ENCODE results near the gene HEXA. TPM values are rescaled to one million over a fixed set of nuclear protein-coding genes. Genes with fewer than 3 reads are reported as not detected.
A peak's percentile ranks its signal among the peaks of the same experiment; 100 is the strongest.

The HEXA gene
- total RNA-seq, 2 experiments from 2014 or later, result 57.5 to 59.8 TPM

GRCh38 chr15:72315706-72316370 lies 60.0 kb downstream of the HEXA start:
- DNase-seq, result no peak
- intact Hi-C loops (cut with micrococcal nuclease), result no loop called here
- H3K36me3 Mint-ChIP-seq, result no peaks in the 10 kb centered on the region
- no peak overlapping the region for H3K4me3 Mint-ChIP-seq
- H3K27ac Mint-ChIP-seq, result no peak overlapping the region
- CTCF ChIA-PET, result no interaction called here
- H3K27me3 Mint-ChIP-seq, result no peaks in the 10 kb centered on the region
- peaks cover 20% of the 10 kb centered on the region for H3K4me1 Mint-ChIP-seq (ENCODE audit: low read depth)
- no peaks in the 10 kb centered on the region for H3K9me3 Mint-ChIP-seq
- POLR2A ChIA-PET, result no interaction called here

- intact Hi-C loops (cut with micrococcal nuclease), result loop anchor here (5.0 kb wide), 1 partner anchor 358 kb away; no protein-coding TSS in a partner anchor
- ChIA-PET POLR2A (no interaction called here), CTCF (interaction anchor here (0.5 to 2.6 kb wide), 13 partner anchors 11 to 399 kb away, joined by 3 to 18 read pairs (median 7); no protein-coding TSS in a partner anchor)
- Mint-ChIP-seq H3K4me1 (ENCODE audit: low read depth) (peaks cover 9% of the 10 kb centered on the region), H3K36me3 (no peaks in the 10 kb centered on the region), H3K4me3 (no peak overlapping the region), H3K27me3 (no peaks in the 10 kb centered on the region), H3K27ac (no peak overlapping the region), H3K9me3 (no peaks in the 10 kb centered on the region)
- DNase-seq, result no peak
These were observed 61.9 kb downstream of the HEXA start for GRCh38 chr15:72313881-72314280.

- ChIA-PET CTCF (interaction anchor here (0.7 to 2.6 kb wide), 23 partner anchors 8 to 399 kb away, joined by 3 to 18 read pairs (median 4); no protein-coding TSS in a partner anchor), POLR2A (no interaction called here)
- H3K27ac Mint-ChIP-seq, result no peak overlapping the region
- peaks cover 4% of the 10 kb centered on the region for H3K4me1 Mint-ChIP-seq (ENCODE audit: low read depth)
- H3K36me3 Mint-ChIP-seq, result no peaks in the 10 kb centered on the region
- H3K27me3 Mint-ChIP-seq, result no peaks in the 10 kb centered on the region
- intact Hi-C loops (cut with micrococcal nuclease), result loop anchor here (5.0 kb wide), 1 partner anchor 359 kb away; no protein-coding TSS in a partner anchor
- H3K9me3 Mint-ChIP-seq, result no peaks in the 10 kb centered on the region
- DNase-seq, result no peak
- H3K4me3 Mint-ChIP-seq, result no peak overlapping the region
These were observed 62.4 kb downstream of the HEXA start for GRCh38 chr15:72313448-72313840.

- no peak overlapping the region for H3K4me3 Mint-ChIP-seq
- no peak overlapping the region for H3K27ac Mint-ChIP-seq
- peaks cover 3% of the 10 kb centered on the region for H3K4me1 Mint-ChIP-seq (ENCODE audit: low read depth)
- DNase-seq, result peak; percentile 72
- no peaks in the 10 kb centered on the region for H3K27me3 Mint-ChIP-seq
- ChIA-PET POLR2A (no interaction called here), CTCF (interaction anchor here (0.5 to 2.6 kb wide), 37 partner anchors 8 to 658 kb away, joined by 3 to 18 read pairs (median 4); partner anchors contain the start of gene HEXA)
- intact Hi-C loops (cut with micrococcal nuclease), result loop anchor here (5.0 kb wide), 1 partner anchor 359 kb away; no protein-coding TSS in a partner anchor
- no peaks in the 10 kb centered on the region for H3K9me3 Mint-ChIP-seq
- no peaks in the 10 kb centered on the region for H3K36me3 Mint-ChIP-seq
These were observed 63.0 kb downstream of the HEXA start for GRCh38 chr15:72312605-72313447.

GRCh38 chr15:72307026-72307425 lies 68.8 kb downstream of the HEXA start:
- Mint-ChIP-seq H3K36me3 (no peaks in the 10 kb centered on the region), H3K4me3 (no peak overlapping the region), H3K27ac (no peak overlapping the region), H3K4me1 (ENCODE audit: low read depth) (peaks cover 11% of the 10 kb centered on the region), H3K27me3 (no peaks in the 10 kb centered on the region), H3K9me3 (no peaks in the 10 kb centered on the region)
- ChIA-PET POLR2A (no interaction called here), CTCF (no interaction called here)
- DNase-seq, result no peak
- intact Hi-C loops (cut with micrococcal nuclease), result no loop called here

GRCh38 chr15:72306211-72306785 lies 69.5 kb downstream of the HEXA start:
- peak; percentile 60 for DNase-seq
- H3K27me3 Mint-ChIP-seq, result no peaks in the 10 kb centered on the region
- CTCF ChIA-PET, result no interaction called here
- peaks cover 11% of the 10 kb centered on the region for H3K4me1 Mint-ChIP-seq (ENCODE audit: low read depth)
- POLR2A ChIA-PET, result no interaction called here
- H3K9me3 Mint-ChIP-seq, result no peaks in the 10 kb centered on the region
- no peak overlapping the region for H3K4me3 Mint-ChIP-seq
- no peaks in the 10 kb centered on the region for H3K36me3 Mint-ChIP-seq
- no peak overlapping the region for H3K27ac Mint-ChIP-seq
- intact Hi-C loops (cut with micrococcal nuclease), result no loop called here

- DNase-seq, result no peak
- Mint-ChIP-seq H3K4me3 (no peak overlapping the region), H3K9me3 (no peaks in the 10 kb centered on the region), H3K27me3 (no peaks in the 10 kb centered on the region), H3K27ac (no peak overlapping the region), H3K4me1 (ENCODE audit: low read depth) (peaks cover 11% of the 10 kb centered on the region), H3K36me3 (no peaks in the 10 kb centered on the region)
- ChIA-PET CTCF (no interaction called here), POLR2A (no interaction called here)
- intact Hi-C loops (cut with micrococcal nuclease), result no loop called here
These were observed 71.2 kb downstream of the HEXA start for GRCh38 chr15:72304596-72304995.

- Mint-ChIP-seq H3K9me3 (no peaks in the 10 kb centered on the region), H3K4me3 (no peak overlapping the region), H3K4me1 (ENCODE audit: low read depth) (peaks cover 11% of the 10 kb centered on the region), H3K36me3 (no peaks in the 10 kb centered on the region), H3K27me3 (no peaks in the 10 kb centered on the region), H3K27ac (no peak overlapping the region)
- intact Hi-C loops (cut with micrococcal nuclease), result no loop called here
- POLR2A ChIA-PET, result no interaction called here
- CTCF ChIA-PET, result interaction anchor here (2.1 kb wide), 1 partner anchor 10 kb away, joined by 12 read pairs; no protein-coding TSS in a partner anchor
- DNase-seq, result no peak
These were observed 72.9 kb downstream of the HEXA start for GRCh38 chr15:72302955-72303354.

Other genes with a start within 250 kb of the HEXA start
- gene GRAMD2A, start 178.2 kb downstream of the HEXA start, total RNA-seq, result not detected
- 1,000 to 10,000 TPM; 2,032 to 2,053 TPM for gene PKM, start 144.8 kb downstream of the HEXA start, total RNA-seq
- gene PARP6, start 103.5 kb downstream of the HEXA start, total RNA-seq, result 10 to 100 TPM; 42.8 to 44.5 TPM
- under 1 TPM; 0.19 TPM for gene CELF6, start 55.9 kb downstream of the HEXA start, total RNA-seq
- not detected for gene TMEM202, start 22.3 kb upstream of the HEXA start, total RNA-seq
- gene ARIH1, start 98.3 kb upstream of the HEXA start, total RNA-seq, result 100 to 1,000 TPM; 169 to 187 TPM